ENCODE results near the gene FCHO1. TPM values are rescaled to one million over a fixed set of nuclear protein-coding genes. Genes with fewer than 3 reads are reported as not detected.

Gene FCHO1
- polyA plus RNA-seq, 1 experiment = 0.48 TPM

DNA sequence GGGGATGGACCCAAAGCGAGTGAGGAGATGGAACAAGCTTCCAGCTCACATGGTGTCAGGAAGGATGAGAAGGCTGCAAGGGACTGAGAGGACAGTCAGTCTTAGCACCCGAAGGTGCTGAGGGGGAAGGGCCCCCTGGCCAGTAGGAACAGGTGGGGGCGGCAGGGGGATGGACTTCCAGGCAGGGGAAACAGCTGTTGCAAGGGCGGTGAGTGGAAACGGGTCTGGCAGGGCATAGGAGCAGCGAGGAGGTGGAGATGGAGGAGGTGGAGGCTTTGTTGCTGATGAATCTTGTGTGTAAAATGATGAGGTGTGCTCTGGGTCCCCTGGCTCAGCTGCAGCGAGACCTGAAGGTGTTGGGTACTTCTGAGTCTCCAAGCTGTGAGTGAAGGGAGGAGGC lies 30.8 kb upstream of the FCHO1 start:
- TF ChIP-seq, protein P1, sequence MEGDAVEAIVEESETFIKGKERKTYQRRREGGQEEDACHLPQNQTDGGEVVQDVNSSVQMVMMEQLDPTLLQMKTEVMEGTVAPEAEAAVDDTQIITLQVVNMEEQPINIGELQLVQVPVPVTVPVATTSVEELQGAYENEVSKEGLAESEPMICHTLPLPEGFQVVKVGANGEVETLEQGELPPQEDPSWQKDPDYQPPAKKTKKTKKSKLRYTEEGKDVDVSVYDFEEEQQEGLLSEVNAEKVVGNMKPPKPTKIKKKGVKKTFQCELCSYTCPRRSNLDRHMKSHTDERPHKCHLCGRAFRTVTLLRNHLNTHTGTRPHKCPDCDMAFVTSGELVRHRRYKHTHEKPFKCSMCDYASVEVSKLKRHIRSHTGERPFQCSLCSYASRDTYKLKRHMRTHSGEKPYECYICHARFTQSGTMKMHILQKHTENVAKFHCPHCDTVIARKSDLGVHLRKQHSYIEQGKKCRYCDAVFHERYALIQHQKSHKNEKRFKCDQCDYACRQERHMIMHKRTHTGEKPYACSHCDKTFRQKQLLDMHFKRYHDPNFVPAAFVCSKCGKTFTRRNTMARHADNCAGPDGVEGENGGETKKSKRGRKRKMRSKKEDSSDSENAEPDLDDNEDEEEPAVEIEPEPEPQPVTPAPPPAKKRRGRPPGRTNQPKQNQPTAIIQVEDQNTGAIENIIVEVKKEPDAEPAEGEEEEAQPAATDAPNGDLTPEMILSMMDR (IDR thresholded peaks at IDR 0.05; ENCODE audit: insufficient read depth, low read depth, low read length) = no peak
- DNase-seq (ENCODE audit: low read depth) = no peak
- H3K4me3 ChIP-seq (ENCODE audit: low read depth, low read length) = peak overlapping the region; percentile 62
- H3K36me3 ChIP-seq (ENCODE audit: control insufficient read depth, insufficient read depth, low read length) = peaks cover 18% of the 10 kb centered on the region
- no peaks in the 10 kb centered on the region for H3K27me3 ChIP-seq (ENCODE audit: control insufficient read depth, insufficient read depth, low read length)
- POLR2A ChIA-PET = no interaction called here
- CTCF ChIA-PET = interaction anchor here (0.9 to 1.1 kb wide), 5 partner anchors 21 to 255 kb away, joined by 3 to 4 read pairs (median 3); no protein-coding TSS in a partner anchor

DNA sequence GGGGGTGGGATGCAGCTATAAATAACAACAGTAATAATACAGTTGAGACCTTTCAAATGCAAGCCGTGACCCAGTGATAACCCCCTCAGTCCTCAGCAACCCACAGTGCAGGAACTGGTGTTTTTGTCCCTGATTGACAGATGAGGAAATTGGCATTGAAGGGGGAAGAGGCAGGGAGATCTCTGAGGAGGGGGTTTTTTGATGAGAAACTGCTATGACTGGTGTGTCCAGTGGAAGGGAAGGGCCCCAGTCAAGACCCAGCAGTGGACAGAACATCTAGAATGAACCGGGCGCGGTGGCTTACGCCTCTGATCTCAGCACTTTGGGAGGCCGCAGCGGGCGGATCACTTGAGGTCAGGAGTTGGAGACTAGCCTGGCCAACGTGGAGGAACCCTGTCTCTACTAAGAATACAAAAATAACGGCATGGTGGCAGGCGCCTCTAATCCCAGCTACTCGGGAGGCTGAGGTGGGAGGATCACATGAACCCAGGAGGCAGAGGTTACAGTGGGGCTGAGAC lies 30.1 kb upstream of the FCHO1 start:
- ChIA-PET POLR2A (no interaction called here), CTCF (interaction anchor here (0.9 kb wide), 1 partner anchor 45 kb away, joined by 4 read pairs; no protein-coding TSS in a partner anchor)
- H3K27me3 ChIP-seq (ENCODE audit: control insufficient read depth, insufficient read depth, low read length) = no peaks in the 10 kb centered on the region
- no peak overlapping the region for H3K4me3 ChIP-seq (ENCODE audit: low read depth, low read length)
- H3K36me3 ChIP-seq (ENCODE audit: control insufficient read depth, insufficient read depth, low read length) = peaks cover 23% of the 10 kb centered on the region
- TF ChIP-seq, protein P1 (IDR thresholded peaks at IDR 0.05; ENCODE audit: insufficient read depth, low read depth, low read length) = no peak
- no peak for DNase-seq (ENCODE audit: low read depth)

DNA sequence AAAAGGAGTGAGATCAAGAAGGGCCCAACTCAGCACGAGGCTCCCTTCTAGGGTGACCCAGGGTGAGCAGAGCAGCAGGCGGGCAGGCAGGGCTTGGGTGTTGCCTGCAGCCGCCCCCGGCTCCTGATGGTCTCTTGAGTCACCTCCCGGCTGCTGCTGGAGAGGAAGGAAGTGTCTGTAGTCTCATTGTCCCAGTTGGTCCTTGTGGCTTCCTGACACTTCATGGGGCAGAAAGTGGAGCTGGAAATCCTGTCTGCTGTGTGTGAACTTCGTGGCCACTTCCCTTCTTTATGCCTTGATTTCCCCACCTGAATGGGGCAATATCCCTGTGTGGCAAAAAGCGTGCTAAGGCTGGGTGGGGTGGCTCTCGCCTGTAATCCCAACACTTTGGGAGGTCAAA lies 29.5 kb upstream of the FCHO1 start:
- H3K4me3 ChIP-seq (ENCODE audit: low read depth, low read length) = no peak overlapping the region
- ChIA-PET CTCF (interaction anchor here (1.0 kb wide), 1 partner anchor 17 kb away, joined by 3 read pairs; no protein-coding TSS in a partner anchor), POLR2A (no interaction called here)
- H3K27me3 ChIP-seq (ENCODE audit: control insufficient read depth, insufficient read depth, low read length) = no peaks in the 10 kb centered on the region
- no peak for DNase-seq (ENCODE audit: low read depth)
- peaks cover 27% of the 10 kb centered on the region for H3K36me3 ChIP-seq (ENCODE audit: control insufficient read depth, insufficient read depth, low read length)
- TF ChIP-seq, protein P1 (IDR thresholded peaks at IDR 0.05; ENCODE audit: insufficient read depth, low read depth, low read length) = no peak

DNA sequence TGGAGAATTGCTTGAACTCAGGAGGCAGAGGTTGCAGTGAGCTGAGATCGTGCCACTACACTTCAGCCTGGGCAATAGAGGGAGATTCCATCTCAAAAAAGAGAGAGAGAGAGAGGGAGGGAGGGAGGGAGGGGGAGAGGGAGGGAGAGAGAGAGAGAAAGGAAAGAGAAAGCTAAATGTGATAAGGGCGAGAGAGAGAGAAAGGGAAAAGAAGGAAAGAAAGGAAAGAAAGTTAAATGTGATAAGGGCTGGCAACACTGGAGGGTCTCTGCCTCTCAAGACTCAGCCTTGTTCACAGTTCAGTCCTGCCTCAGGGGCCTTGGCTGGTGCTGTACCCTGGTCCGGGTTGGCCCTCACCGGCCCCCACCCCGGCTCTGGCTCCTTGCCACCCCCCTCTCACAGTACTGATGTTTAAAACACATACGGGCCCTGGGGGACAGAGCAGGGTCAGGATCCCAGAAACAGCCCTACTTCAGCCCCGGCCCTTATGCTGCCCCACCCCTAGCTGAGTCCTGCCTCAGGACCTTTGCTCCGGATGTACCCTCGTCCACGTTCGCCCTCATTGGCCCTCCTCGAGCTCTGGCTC lies 28.5 kb upstream of the FCHO1 start:
- H3K27me3 ChIP-seq (ENCODE audit: control insufficient read depth, insufficient read depth, low read length) = no peaks in the 10 kb centered on the region
- TF ChIP-seq, protein P1 (IDR thresholded peaks at IDR 0.05; ENCODE audit: insufficient read depth, low read depth, low read length) = no peak
- no peak for DNase-seq (ENCODE audit: low read depth)
- POLR2A ChIA-PET = no interaction called here
- H3K4me3 ChIP-seq (ENCODE audit: low read depth, low read length) = no peak overlapping the region
- H3K36me3 ChIP-seq (ENCODE audit: control insufficient read depth, insufficient read depth, low read length) = peaks cover 35% of the 10 kb centered on the region
- CTCF ChIA-PET = interaction anchor here (0.9 to 1.0 kb wide), 2 partner anchors 16 to 194 kb away, joined by 3 read pairs; no protein-coding TSS in a partner anchor

DNA sequence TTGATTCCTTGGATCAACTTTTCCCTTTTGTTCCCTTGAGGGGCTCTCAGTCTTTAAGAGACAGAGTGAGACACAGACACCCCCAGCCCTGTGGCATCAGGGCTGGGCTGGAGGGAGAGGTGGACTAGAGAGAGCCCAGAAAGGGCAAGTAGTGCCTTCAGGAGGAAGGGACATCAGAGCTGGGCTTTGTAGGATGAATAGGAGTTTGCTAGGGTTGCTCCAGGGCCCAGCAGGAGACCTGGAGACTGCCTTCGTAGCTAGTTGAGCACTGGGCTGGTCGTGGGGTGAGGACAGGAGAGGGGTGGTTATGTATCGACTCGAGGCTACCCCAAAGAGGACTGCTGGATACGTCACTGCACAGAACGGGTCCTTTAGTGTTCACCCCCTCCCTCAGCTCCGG lies 26.6 kb upstream of the FCHO1 start:
- CTCF ChIA-PET = no interaction called here

More for the DNA sequence above, 26.6 kb upstream of the FCHO1 start:
- no peak for DNase-seq (ENCODE audit: low read depth)
- TF ChIP-seq, protein P1 (IDR thresholded peaks at IDR 0.05; ENCODE audit: insufficient read depth, low read depth, low read length) = no peak
- peaks cover 43% of the 10 kb centered on the region for H3K36me3 ChIP-seq (ENCODE audit: control insufficient read depth, insufficient read depth, low read length)
- no peak overlapping the region for H3K4me3 ChIP-seq (ENCODE audit: low read depth, low read length)
- POLR2A ChIA-PET = no interaction called here
- H3K27me3 ChIP-seq (ENCODE audit: control insufficient read depth, insufficient read depth, low read length) = no peaks in the 10 kb centered on the region

Measured in BJ (cell line).